NCI-H748 (cell line): ENCODE results near the gene MRPL19.

Source experiments
- DNase-seq: peaks from one replicate; lab custom pipeline; 2025; ENCODE audit not compliant: unreplicated experiment; lab: John Stamatoyannopoulos, UW

The MRPL19 gene

DNA sequence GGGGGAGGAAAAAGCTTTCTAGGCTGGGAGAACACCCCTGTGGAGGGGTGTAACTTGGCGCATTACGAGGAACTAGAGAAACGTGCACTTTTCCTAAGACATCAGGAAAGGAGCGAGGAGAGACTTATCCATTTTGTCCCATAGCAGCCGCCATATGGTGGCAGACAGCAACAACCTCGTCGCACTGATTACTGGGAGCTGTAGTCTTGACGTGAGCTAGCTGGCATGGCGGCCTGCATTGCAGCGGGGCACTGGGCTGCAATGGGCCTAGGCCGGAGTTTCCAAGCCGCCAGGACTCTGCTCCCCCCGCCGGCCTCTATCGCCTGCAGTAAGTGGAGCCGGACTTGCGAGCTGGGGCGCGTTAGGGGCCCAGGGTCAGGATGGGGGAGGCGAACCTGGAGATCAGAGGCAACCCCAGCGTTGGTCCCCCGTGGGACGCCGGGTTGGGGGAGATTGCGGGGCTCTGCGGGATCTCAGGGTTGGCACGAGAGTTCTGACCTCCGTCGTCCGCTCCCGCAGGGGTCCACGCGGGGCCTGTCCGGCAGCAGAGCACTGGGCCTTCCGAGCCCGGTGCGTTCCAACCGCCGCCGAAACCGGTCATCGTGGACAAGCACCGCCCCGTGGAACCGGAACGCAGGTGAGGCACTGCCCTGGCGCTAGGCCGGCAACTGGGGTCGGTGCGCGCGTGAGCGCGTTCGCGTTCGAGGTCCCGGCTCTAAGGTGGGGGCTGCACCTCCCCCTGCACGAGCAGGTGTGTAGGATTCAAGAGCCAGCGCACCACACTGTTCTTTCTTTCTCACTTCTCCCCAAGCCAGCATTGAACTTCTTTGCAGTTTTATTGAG, at the start of gene MRPL19:
TSS of gene MRPL19 (plus strand) at position 201 of the 843 bp plus-strand sequence. CDS start at position 226, 25 bp downstream.
- peak; percentile 88 for DNase-seq

DNA sequence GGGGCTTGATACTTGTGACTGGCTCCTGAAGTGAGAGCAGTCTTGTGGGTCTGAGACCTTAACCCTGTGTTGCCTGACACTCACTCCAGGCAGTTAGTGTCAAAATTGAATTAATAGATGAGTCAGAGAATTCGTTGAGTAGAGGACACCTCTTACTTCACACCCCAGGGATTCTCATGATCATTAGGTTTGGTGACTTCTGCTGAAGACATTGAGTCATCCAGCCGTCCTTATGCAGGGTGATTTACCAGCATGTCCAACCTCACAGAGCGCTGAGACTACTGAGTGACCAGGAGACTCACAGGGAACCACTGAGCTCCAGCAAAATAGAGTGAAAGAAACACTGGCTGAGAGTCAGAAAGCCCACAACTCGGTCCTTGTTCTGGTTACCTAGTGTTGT, 49.8 kb upstream of the MRPL19 start:
- no peak for DNase-seq

DNA sequence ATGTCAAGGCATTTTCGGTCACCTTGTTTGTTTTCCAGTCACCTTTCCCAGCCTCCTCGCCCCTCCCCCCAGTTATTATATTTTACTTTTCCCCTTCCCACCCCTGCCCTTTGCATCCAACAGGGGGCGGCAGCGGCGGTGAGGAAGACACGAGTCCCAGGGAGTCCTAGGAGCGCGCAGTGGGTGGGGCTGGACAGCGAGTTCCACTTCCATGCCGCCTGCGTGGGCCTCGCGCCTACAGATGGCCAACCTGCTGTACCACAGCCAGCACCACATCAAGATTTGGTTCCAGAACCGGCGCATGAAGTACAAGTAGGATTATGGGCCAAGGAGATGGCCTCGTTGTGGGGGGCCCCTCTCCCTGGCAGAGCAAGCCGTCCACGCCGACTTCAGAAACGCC, 48.6 kb upstream of the MRPL19 start:
- no peak for DNase-seq

DNA sequence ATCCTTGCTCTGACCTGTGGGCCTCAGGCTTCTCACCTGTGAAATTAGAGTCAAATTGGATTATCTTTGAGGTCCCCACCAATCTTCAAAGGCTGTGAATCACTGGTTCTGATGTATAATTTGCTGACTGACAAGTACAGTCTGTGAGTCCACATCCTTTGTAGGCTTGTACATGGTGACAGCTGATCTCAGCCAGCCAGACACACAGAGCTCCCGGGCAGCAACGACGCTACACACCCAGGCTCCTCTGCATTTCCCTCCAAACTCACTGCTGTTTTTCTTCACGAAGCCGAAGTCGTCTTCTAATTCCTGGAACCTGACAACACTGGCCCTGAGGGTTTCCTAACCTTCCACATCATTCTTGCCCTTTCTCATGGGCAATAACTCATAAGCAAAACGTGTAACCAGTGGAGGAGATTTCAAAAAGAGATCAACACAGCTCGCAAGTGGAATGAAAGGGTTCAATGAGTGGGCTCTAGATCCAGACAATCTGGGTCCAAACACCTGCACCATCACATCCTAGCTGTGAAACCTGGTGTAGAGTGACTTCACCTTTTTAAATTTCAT, 47.9 kb upstream of the MRPL19 start:
- no peak for DNase-seq

DNA sequence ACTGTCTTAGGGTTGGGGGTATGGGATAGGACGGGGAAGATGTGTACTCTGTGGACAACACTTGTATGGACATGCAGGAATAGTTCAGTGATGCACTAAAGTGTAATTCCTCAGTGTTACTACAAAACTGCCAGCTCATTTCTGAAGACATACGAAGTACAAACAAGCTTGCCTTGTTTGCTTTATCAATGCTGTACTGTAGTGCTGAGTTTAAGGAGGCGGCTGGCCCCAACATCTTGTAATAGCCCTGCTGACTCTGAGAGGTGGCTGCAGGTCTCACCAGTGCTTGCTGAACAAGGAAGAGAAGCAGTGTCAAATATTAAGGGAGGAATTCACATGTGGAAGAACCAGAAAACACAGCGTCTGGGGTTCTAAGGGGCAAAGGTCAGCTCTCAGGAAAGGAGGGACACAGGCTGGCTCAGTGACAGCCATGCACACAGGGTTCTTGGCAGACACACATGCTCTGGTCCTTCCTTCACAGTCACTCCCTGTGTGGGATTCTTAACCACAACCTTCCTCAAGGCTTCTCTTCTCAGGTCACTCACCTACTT, 46.0 kb upstream of the MRPL19 start:
- DNase-seq: no peak

DNA sequence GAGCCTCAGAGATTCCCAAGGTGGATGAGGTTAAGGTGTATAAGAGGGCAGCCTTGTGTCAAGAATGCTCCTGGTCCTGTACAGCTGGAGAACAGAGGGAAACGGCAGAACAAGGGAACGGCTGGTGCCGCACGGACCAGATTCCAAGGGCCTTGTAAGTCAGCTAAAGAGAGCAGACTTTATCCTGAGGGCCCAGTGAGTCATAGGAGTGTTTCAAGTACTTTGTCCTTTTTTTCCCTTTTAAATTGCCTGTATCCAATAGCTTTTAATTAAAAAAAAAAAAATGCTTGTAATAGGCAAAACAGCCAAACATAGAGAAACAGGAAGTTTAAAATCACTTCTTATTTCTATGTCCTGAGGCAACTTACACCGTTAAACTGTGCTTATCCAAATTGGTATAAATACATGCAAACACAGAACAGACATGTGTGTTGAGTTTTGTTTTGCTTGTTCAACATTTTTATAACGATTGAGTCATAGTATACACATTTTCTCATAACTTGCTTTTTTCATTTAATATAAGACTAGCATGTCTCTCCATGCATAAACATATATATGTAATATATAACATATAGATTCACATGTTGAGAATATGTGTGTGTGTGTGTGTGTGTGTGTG, 43.8 kb upstream of the MRPL19 start:
- DNase-seq: no peak

DNA sequence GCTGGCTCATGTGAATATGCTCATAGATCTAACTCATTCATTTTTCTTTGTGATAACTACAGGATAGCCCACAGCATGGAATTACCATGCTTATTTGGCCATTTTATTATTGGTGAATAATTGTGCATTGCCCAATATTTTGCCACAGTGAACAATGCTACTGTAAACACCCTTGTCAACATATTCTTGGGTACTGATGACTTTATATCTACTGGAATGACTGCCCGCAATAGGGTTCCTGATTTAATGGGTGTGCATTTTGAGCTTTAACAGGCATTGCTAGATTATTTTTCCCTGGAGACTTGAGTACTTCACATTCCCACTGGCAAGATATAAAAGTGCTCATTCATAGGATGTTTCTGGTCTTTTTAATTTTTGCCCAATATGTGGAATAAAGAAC, 43.1 kb upstream of the MRPL19 start:
- no peak for DNase-seq

DNA sequence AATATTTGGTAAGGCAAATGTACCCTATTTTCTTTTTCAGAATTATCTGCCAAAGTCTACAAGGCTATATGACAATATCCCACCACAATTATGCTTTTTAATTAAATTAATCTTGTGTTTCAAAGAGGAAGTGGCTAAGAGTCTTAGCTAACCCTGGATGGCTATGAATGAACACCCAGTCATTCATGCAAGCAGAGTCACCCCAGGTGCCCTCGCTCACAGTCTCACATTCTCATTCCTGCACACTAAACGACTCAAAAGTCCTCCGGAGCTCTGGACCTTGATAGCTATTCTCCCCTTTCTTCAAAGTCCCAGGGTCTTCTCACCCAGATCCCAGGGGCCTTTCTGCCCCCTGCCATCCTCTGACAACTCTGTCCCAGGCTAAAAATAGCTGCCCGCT, 42.1 kb upstream of the MRPL19 start:
- no peak for DNase-seq

DNA sequence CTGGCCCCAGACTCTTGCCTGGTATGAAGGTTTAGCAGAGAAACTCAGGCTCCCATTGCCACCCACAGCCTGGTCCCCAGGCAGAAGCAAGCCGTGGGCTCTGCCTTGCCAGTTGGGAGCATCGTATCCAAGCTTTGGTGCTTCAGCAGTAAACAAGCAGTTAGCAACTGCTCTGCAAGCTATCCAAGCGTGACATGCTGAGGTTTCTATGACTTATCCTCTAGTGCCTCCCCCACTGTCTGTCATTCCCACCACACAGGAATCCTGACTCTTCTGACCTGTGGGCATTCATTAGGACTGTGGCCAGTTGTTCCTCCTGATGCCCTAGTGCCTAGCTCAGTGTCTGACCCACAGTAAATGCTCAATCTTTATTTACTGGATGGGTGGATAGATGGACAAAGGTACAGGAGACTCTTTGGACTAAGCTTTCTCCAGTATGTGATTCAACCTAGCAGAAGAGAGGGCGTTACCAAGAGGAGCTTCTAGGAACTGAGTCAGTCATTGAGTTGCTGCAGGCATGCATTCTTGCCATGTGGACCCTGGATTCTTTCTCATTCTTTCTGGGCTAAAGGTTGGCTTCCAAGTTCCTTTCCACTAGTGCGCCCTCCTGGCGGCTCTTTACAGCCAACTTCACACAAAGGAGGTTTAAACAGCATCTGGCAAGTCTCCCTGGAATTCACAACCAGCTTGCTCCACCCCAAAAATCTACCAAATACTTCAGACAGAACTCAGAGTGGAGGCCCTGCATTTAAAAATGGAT, 40.6 kb upstream of the MRPL19 start:
- DNase-seq: no peak

DNA sequence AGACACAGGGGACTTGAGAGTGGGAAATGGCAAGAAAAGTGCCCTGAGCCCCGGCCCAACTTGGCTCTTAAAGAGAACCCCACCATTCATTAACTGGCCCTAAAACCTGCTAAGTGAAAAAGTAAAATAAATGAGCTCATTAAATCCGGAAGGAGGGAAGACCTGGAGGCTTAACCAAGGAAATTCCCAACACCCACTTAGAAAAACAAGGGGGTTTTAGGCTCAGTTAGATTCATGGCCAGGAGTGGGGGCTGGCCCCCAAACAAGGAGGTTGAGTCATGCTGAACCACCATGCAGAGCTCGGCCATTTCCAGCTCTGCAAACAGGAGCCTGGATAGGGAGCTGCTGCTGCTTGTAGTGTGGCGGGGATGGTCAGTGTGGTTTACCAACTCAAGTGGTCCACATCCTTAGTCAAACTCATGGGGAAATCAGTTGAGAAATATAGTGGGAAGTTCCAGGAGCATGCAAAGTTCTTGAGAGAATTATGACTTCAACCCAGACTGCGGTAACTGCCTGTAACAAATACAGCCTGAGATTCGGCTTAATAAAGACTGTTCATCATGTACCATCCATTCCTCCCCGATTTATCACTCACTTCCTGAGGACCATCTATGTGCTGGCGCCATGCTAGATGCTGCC, 39.7 kb upstream of the MRPL19 start:
- no peak for DNase-seq

DNA sequence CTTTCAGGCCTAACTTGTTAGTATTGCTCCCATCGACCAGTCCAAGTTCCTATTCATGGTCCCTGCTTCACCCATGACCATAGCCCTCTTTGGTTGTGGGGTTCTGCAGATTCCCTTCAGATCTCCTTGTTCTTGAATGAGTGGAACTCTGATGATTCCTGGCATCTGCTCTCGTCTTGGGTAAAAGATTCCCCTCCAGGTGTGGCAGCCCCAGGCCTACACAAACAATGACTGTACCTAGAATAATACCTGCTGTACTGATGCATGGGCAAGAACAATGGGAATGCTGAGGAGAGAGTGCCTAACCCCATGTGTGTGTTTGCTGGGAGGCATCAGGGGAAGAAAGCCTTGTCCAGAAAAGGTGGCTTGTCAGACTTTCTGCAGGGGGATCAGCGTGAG, 39.2 kb upstream of the MRPL19 start:
- DNase-seq: peak; percentile 2

DNA sequence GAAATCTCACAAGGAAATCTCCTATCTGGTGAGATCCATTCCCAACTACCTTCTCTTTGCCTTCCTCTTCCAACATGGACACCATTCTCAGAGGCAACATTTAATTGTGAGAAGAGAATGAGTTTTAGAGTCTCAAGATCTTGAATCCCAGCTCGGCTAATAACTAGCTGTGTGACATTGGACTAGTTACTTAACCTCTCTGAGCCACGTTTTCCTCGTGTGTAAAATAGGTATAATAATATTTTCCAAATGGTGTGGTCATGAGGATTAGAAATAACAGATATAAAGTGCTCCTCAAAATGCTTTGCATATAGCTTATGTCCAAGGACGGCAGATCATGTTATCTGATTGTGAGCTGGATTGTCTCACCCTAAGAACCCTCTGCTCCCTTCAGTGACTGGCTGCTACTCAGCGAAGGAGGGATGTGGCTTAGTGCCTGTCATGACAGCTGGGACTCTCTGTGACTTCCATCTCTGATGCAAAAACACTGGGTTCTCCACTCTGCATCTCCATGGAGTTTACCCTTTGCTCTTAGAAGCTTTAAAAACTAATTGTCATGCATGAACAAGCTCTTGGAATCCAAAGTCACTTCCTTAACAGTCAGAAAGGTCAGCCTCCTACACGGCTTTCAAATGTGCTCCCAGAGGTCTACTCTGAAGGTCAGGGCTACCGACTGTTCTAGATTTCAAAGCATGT, 38.4 kb upstream of the MRPL19 start:
- DNase-seq: no peak

DNA sequence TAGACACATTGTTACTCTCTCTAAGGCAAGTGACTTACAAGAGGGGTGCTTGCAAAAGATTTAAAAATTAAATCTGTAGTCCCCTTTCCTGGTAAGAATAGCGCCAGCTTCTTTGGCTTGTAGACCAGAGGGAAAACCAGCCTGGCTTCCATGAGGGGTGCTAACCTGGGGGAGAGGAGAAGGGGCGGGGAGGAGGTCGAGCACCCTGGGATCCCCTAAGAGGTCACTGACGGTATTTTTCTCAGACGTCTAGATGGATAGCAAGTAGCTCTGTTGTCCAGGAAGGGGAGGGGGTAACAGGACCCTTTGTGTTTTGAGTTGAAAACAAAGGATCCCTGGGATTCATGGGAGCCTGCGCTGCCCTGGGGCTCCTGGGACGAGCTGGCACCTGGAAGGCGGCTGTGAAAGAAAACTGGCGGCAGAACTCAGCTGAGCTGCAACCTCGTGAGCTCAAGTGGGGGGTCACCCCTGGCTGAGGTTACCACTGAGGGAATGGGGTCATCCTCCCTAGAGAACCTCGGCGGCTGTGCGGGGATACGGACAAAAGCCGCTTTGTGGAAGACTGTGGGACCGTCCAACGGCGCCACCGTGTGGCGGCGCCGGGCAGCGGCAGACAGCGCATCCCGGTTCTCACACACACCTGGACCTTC, 37.8 kb upstream of the MRPL19 start:
- peak; percentile 76 for DNase-seq

DNA sequence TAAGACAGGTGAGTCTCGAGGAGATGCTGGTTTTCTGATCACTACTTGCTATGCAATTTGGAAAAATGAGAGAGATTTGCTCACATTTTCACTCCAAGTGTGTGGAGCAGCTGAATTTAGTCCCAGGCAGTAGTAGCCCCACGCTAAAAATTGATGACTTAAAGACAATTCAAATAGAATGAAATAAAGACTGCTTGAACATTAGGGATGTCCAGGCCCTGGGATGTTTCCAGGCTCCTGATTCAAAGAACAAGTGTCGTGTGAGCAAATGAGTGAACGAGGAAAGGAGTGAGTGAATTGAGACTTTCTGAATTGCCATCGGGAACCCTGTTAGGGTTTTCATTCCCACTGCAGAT, 37.3 kb upstream of the MRPL19 start:
- DNase-seq: no peak

DNA sequence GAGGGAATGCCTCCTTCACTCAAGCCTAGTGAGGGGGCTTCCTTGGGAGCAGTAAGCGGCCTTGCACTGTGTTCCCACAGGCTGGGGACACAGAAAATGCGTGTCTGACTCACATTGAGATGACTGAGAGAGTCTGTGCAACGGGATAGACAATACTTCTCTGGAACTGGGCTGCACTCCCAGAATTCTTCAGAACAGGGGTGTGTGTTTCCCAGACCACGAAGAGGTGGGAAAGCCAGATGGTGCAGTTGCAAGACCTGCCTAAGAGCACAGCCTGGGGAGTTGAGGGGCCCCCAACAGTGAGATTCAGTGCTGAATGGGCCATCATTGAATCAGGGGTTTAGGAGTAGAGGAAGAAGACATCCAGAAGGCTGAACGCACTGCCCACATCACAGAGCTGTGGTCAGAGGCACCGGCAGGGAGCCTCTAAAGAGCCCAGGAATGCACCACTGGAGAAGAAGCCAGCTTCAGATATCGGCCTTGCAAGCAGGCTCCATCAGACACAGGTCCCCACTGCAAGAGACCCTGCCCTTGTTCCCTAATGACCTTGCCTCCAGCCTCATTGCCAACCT, 36.6 kb upstream of the MRPL19 start:
- DNase-seq: no peak

DNA sequence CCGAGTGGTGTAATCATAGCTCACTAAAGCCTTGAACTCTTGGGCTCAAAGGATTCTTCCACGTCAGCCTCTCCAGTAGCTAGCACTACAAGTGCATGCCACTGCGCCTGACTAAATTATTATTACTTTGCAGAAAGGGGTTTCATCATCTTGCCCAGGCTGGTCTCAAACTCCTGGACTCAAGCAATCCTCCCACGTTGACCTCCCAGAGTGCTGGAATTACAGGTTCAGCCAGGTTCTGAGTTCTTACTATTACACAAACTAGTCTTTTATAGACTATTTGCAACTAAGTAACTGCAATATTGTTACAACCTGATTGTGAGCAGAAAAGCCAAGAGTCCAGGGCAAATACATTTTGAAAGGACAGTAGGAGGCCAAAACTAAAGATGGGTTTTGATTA, 35.9 kb upstream of the MRPL19 start:
- no peak for DNase-seq

DNA sequence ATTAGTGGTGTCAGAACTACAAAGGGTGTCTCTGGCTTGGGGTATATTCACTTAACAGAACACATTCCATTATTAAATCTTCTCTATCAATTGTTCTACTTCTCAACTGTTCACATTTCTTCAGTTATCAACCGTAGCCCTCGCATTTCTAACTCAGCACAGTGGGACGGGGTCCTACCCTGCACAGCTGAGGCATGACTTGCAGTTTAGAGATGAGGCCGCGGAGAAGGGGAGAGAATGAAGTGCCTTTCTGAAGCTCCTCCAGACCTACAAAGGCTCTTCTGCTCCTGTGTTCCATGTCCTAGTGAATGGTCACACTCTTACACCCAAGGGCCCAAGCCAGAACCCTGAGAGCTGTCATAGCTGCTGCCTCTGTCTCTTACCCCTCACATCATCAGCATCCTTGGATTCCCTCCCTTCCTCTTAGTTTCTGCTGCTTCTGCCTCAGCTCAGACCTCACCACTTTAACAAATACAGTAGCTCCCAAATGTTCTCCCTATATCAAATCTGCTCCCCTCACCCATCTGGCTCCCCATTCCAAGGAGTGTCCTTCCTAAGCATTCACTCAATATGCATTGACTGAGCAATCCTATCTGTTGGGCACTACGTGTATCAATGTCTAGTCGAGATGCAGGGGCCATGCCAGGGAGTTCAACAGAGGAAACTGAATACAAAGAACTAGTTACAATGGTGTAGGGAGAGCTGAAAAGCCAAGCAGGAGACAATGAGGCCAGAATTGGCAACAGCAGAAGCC, 34.3 kb upstream of the MRPL19 start:
- no peak for DNase-seq

DNA sequence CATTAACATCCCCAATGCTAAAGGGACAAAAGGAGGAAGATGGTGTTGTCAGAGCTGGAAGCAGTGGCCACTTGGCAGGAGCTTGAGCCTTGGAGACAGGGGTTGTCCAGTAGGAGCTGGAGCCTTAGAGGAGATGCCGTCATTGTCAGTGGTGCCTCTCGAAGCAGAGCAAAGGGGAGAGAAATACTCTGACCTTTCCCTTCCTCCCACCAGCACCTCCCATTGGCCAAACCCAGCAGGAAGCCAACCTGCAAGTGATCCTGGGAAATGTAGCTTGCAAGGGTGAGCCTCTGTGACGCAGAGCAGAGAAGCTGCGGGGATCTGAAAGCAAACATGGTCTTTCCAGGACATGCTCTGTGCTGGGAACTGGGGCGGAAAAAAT, 33.7 kb upstream of the MRPL19 start:
- DNase-seq: no peak

DNA sequence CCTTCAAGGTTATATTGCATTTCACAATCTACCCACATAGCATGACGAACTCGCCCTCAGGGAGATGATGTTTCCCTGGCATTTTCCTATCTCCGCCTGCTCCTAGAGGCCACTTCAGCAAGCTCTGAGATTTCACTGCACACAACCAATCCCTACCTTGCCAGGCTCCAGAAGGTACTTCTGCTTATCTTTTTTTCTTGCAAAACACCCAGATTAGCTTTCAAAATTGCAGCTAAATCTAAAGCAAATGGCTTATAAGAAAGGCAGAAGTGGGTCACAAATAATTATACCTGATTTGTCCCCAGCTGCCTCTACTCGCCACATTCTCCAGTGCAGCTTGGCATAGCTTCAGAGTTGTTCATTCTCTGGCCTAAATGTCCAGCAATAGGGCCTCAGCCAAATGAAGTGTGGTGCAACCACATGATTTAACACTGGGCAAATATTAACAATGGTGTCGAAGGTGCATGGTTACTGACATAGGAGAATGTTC, 32.4 kb upstream of the MRPL19 start:
- no peak for DNase-seq
